Tongue (tissue), 2 donors: ENCODE measurements around the gene SVOP. TPM values are rescaled to one million over a fixed set of nuclear protein-coding genes. Genes with fewer than 3 reads are reported as not detected.

Experiments used
- DNase-seq: peaks from one replicate; pipeline ENCODE4 v3.0.0-alpha.2; 2015
- total RNA-seq: library from RNA; depleted of rRNA; stranded (reverse); fragments of >200 nt; gene quantifications from one replicate; pipeline ENCODE4 v1.2.3, GENCODE V29; 2014

The SVOP gene
- total RNA-seq, 1 donor from 2014 or later: 0.31 TPM

DNA sequence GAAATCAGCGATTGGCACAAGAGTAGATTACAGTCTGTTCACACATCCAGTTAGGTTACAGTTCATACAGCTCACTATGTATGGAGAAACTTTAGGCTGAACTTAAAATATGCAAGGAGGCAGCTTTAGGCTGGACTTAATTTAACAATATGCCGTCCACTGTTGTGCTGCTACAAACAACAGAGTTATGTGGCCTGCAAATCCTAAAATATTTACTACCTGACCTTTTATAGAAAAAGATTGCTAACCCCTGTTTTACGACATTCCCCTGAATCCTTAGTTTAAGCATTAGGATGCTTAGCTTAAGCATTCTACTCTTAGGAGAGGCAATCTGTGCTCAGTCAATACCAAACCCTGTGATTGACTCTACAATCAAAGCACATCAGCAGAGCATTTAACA is 90.1 kb downstream of the SVOP start:
- DNase-seq: no peak

DNA sequence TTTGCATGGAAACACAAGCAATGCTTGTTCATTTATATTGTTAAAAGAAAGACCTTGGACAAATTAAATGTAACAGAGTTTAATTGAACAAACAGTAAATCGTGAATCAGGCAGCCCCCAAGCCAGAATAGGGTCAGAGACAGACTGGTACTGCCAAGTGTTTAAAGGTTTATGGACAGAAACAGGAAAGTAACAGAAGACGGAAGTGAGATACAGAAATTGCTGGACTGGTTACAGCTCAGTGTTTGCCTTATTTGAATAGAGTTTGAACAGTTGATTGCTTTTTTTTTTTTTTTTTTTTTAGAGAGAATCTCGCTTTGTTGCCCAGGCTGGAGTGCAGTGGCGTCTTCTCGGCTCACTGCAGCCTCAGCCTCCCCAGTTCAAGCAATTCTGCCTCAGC is 90.7 kb downstream of the SVOP start:
- DNase-seq: no peak

GRCh38 chr12:108928695-108929094 is 92.2 kb downstream of the SVOP start:
- no peak for DNase-seq

- DNase-seq: no peak
Measured at GRCh38 chr12:108922918-108923317, 98.0 kb downstream of the SVOP start.

DNA sequence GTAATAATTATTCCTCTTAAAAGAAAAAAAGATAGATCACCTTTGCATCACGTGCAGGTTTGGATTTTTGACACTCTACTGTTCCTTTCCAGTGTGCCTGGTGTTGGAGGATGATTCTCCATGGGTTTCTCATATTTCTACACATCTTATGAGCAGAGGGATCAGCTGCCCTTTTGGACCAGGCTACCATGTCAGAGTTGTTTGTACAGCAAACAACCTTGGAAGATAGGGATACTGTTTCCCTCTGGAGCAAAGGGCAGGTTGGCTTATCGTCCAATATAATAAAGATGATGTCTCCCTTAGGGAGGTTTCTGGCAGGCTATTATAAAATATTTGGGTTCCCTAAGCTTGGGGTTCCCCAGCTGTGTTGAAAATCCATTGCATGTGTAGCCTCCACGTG is 98.9 kb downstream of the SVOP start:
- no peak for DNase-seq

DNA sequence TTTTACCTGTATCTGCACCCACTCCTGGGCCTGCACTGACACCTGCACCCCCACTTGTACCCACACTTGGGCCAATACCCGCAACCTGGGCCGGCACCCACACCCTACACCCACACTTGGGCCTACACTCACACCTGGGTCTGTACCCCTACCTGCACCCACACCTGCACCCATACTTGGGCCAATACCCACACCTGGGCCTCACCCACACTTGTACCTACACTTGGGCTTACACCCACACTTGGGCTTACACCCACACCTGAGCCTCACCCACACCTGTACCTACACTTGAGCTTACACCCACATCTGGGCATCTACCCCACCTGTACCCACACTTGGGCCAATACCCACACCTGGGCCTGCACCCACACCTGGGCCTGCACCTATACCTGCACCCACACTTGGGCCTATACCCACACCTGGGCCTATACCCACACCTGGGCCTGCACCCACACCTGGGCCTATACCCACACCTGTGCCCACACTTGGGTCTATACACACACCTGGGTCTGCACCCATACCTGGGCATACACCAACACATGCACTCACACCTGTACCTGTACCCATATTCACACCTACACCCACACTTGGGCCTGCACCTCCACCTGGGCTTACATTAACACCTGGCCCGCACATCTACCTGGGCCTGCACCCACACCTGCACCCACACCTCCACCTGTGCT is 101.8 kb downstream of the SVOP start:
- DNase-seq: no peak

DNA sequence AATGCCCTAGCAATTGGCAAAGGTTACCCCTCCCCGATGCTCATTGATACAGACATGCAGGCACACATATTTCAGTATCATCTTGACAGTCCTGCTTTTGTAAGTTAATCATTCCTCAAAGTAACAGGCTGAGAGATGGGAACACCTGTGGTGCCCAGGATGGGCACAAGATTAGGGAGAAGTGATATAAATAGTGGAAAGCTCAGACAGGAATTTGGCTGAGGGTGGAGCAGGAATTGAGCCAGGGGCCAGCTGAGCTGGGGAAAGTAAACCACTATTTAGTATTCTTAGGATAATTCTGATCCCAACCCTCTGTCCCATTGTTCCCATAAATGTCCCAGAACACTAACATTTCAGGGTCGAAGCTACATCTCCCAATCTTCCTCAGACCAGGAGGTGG is 102.7 kb downstream of the SVOP start:
- no peak for DNase-seq

GRCh38 chr12:108916336-108916735 is 104.5 kb downstream of the SVOP start:
- DNase-seq: no peak

DNA sequence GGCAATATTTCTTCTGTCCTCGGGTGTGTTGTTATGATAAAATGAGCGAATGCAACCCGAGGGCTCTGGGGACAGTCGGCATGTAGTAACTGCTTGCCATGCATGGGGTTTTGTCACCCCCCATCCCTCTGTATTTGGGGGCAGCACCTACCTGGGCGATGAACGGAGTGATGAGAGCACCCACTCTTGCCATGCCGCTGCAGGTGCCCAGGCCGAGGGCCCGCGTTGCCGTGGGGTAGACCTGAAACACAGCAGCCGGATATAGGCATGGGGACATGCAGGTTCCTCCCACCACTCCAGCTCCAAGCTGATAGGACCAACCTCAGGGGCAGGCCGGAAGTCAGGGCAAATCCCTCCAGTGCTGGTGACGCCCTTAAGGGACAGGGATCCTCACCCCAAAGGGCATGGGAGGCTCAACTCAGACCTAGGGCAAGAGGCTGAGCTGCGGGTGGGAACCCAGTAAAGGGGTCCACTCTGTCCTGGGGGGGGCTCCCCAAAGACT is 105.2 kb downstream of the SVOP start:
- DNase-seq: no peak

DNA sequence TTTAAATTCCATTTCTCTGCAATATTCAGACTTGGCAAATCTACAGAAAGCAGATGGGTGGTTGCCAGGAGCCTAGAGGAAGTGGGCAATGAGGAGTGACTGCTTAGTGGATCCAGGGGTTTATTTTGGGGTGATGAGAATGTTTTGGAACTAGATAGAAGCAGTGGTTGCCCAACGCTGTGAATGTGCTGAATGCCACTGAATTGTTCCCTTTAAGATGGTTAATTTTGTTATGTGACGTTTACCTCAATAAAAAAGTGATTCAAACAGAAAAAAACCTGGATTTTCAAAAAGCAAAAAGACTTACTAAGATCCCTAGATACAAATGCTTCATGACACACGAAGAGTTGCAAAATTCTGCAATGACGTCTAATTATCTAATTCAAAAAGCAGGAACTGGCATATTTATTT is 106.7 kb downstream of the SVOP start:
- DNase-seq: peak; percentile 31

GRCh38 chr12:108912361-108912760 is 108.5 kb downstream of the SVOP start:
- DNase-seq: no peak

DNA sequence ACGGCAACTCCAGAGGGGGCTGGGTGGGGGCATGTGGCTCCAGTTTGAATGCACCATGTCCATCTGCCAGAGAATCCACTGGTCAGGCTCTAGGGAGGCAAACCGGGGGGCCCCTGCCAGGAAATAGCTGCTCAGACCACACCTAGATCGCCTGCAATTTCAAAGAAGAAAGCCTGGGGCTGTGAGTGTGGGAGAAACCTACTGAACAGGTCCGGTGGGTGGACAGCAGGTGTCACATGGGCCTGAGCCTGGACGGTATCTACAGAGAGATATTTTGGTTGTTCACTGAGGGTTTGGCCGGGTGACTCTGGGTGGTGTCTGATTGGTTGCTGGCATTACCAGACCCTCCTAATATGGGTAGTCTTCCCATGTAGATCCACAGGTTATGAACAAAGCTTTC is 109.0 kb downstream of the SVOP start:
- DNase-seq: no peak

GRCh38 chr12:108910336-108910735 is 110.5 kb downstream of the SVOP start:
- no peak for DNase-seq

GRCh38 chr12:108907839-108908351 is 113.0 kb downstream of the SVOP start:
- peak; percentile 17 for DNase-seq

GRCh38 chr12:108906971-108907370 is 113.9 kb downstream of the SVOP start:
- no peak for DNase-seq

- no peak for DNase-seq
Measured at GRCh38 chr12:108905725-108906124, 115.1 kb downstream of the SVOP start.

DNA sequence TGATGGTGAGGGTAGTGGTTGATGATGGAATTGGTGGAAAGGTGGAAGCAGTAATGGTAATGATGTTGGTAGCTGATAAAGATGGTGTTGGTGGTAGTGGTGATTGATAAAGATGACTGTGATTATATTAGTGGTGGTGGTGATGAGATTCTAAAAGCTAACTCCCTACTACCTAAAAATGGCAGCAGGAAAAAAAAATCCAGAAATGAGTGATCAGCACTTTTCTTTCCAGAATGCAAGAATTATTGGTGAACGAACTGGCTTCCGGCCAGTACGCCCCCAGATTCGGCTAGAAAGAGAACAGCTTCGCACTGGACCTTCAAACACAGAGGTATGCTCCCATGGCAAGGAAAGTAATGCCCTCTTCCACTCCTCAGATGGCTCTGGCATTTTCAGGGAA is 121.7 kb downstream of the SVOP start:
- DNase-seq: no peak

DNA sequence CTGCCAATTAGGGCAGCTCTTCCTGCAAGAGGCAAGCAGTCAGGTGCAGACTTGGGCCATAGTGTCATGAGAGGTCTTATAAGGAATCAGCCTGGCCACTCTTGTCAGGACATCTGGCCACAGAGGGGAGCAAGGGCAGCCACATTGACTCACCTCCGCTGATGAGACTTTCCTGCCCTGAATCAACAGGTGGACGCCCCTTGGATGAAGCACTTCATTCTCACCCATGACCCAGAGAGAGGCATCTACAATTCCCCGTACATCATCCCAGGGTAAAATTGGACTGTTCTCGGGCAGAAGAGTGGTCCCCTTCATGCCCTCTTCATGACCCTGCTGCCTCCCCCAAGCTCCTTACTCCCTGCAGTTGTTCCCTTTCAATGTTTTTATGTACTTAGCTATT is 124.1 kb downstream of the SVOP start:
- DNase-seq: no peak

- DNase-seq: no peak
Measured at GRCh38 chr12:108896336-108896735, 124.5 kb downstream of the SVOP start.

GRCh38 chr12:108895220-108895802 is 125.6 kb downstream of the SVOP start:
- no peak for DNase-seq

DNA sequence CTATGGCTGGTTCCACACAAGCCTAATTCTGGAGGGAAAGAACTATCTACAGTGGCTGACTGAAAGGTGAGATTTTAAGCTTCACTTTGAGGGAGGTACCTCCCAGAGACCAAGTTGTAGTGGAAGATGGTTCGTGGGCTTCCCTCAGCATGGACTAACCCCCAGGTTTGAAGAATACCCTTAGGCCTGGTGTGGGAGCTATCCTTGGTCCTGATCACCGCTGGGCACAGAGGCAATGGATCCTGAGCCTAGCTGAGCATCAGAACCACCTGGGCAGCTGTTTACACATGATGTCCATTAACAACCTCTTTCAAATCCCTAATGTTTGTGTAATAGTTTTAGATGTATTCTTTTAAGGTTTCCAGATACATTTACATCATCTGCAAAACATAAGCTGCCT is 130.7 kb downstream of the SVOP start:
- peak; percentile 26 for DNase-seq

DNA sequence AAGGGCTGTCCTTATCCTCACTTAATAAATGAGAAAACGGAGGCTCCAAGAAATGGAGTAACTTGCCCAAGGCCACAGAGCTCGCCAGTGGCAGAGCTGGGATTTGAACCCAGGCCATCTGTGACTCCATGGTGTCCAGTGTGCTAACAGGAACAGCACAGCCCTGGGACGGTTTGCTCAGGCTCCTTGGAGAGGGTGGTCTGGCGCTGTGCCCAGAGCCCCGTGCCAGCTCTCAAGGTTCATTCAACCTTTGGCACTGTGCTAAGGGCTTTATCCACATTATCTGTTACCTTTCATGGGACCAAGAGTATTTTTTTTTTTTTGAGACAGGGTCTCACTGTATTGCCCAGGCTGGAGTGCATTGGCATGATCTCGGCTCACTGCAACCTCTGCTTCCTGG is 132.8 kb downstream of the SVOP start:
- DNase-seq: no peak

DNA sequence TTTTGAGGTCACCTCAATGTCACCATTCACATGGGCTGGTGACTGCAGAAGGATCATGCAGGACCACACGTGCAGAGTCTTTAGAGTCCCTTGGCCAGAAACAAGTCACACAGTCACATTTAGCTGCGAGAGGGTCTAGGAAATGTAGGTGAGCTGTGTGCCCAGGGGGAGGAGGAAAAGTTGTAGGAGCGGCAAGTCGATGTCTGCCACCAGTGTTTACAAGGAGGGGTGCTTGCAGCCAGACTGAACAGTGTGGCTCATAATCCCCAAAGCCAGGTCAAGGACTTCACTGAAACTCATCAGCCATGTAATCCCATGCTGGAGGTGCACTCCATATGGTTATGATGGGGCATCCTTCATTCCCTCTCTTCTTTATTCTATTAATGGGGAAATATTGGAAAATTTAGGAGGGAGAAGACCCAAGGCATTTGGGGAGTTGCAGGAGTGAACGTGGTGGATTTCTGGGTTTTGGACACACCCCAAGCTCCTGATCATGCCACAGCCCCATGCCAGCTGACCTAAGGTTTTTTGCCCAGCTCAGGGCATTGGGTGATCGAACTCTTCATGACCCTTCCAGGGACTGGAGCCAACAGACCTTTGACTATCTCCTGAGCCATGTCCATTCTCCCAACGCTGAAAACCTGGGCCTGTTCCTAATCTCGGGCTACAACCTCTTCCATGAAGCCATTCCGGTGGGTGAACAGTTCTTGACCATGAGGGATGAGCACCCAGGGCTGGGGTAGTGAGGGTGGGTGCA is 133.8 kb downstream of the SVOP start:
- DNase-seq: no peak
